Heart left ventricle (tissue), 16 donors: Measurements from ENCODE around the gene NIBAN1. TPM values are rescaled to one million over a fixed set of nuclear protein-coding genes. Genes with fewer than 3 reads are reported as not detected.

Experiments used
- ATAC-seq, 4 donors: fragments of 200-7000 bp; cut with Tn5 transposase; one replicate each; pipeline ENCODE4 v1.9.1; 2020 to 2022; ENCODE audit warnings: moderate library complexity in 4 of 4, mild to moderate bottlenecking in 3 of 4, moderate number of reproducible peaks in 1 of 4
- DNase-seq, 5 donors: peaks; one replicate each; pipeline ENCODE4 v3.0.0-alpha.2; 2020
- H3K27ac ChIP-seq, 12 donors: fragments of 200-600 bp; sonication (generic) in 4 of 12; one replicate each; pipeline versions ENCODE4 v1.5.0 to v1.8.0; 2016 to 2022; ENCODE audit warnings: mild to moderate bottlenecking in 2 of 12
- H3K27me3 ChIP-seq, 9 donors: fragments of 200-600 bp; sonication (generic) in 2 of 9; one replicate each; pipeline versions ENCODE4 v1.5.1 to v1.8.0; 2016 to 2022; ENCODE audit warnings: mild to moderate bottlenecking in 3 of 9
- H3K36me3 ChIP-seq, 9 donors: fragments of 200-600 bp; sonication (generic) in 2 of 9; one replicate each; pipeline versions ENCODE4 v1.5.0 to v1.8.0; 2018 to 2022; ENCODE audit warnings: mild to moderate bottlenecking in 2 of 9
- H3K4me1 ChIP-seq, 12 donors: fragments of 200-600 bp; sonication (generic) in 4 of 12; one replicate each; pipeline versions ENCODE4 v1.5.0 to v1.8.0; 2016 to 2022; ENCODE audit warnings: mild to moderate bottlenecking in 3 of 12
- H3K4me3 ChIP-seq, 12 donors: fragments of 200-600 bp; sonication (generic) in 4 of 12; one replicate each; pipeline versions ENCODE4 v1.5.0 to v1.8.0; 2017 to 2022; ENCODE audit warnings: mild to moderate bottlenecking in 9 of 12, moderate library complexity in 4 of 12
- H3K9me3 ChIP-seq, 12 donors: fragments of 200-600 bp; sonication (generic) in 4 of 12; one replicate each; pipeline versions ENCODE4 v1.5.0 to v1.8.0; 2016 to 2022; ENCODE audit warnings: mild to moderate bottlenecking in 1 of 12
- CTCF ChIP-seq, 12 donors: fragments of 200-600 bp; sonication (generic) in 4 of 12; IDR thresholded peaks; one replicate each; pipeline versions ENCODE4 v1.5.0 to v1.8.0; 2018 to 2022; ENCODE audit warnings: antibody characterized with exemption in 12 of 12, mild to moderate bottlenecking in 5 of 12
- POLR2A ChIP-seq, 2 donors: fragments of 450-650 bp; IDR thresholded peaks; one replicate each; pipeline ENCODE4 v1.6.1; 2017; ENCODE audit warnings: antibody characterized with exemption in 2 of 2, mild to moderate bottlenecking in 2 of 2, moderate library complexity in 2 of 2
- WGBS, 4 donors: extraction: QIAGEN DNeasy Blood & Tissue Kit in 2 of 4; methylation state at CpG; one replicate each; pipeline versions ENCODE4 v1.1.5 to v1.1.7; 2013 to 2018; 5-methylcytosine and 5-hydroxymethylcytosine counted together
- intact Hi-C, 10 donors: fragments of 100-400 bp; cut with DNase I; formaldehyde crosslinking; loops; one replicate each; pipeline versions ENCODE4 v1.11.1 to v1.14.2; 2022
- polyA plus RNA-seq, 2 donors: library from polyadenylated mRNA; stranded (reverse); fragments of 200-250 nt; gene quantifications; one replicate each; pipeline ENCODE4 v1.2.3, GENCODE V29; 2013
- total RNA-seq, 9 donors: library from RNA; depleted of rRNA in 2 of 9; stranded (reverse); fragments of >200 nt in 2 of 9; fragmentation: NEBNext Ultra II Directional in 3 of 9; extraction: Animal tissue kit (Norgen Biotek cat#: 25700) in 3 of 9; gene quantifications; one replicate each; pipeline versions ENCODE4 v1.1.0 to v1.2.4, GENCODE V29; 2016 to 2023
- donor health status: ischemic (EF 13 %, LVEDD 7.1; RV severe dilation, severe dysfunction).
- donor health status: healthy with polysubstance abuse.
- donor health status: DM: no; HTN: yes; CAD: no.
- donor health status: DM: no; HTN: no; CAD: no.
- donor health status: ischemic (EF 25% LVEDD 6.9; RV normal size, moderate dysfunction).
- donor health status: ischemic (EF 25% LVEDD 5.7; RV mildly dilated, moderate dysfunction).
- donor health status: healthy.
- donor health status: DM: yes; HTN: yes; CAD: no.
- donor health status: ischemic (EF 35%, LVEDD 5.7; RV mildly dilated, moderate dysfunction).
- donor health status: nonischemic (EF 11% LVEDD 7.7; RV severe dilation, severe dysfunction).
- donor health status: DM: yes; HTN: yes; CAD: no.
- donor health status: PGD.
- donor health status: ischemic (EF 29% LVEDD 5.4; RV normal size, mild dysfunction).
- donor health status: nonischemic (EF 23%, LVEDD 6.1; RV moderate dilation, normal function).

NIBAN1 gene
- total and polyA plus RNA-seq, 11 donors, result 86.0 to 609 (median 278) TPM

GRCh38 chr1:184987696-184988095, 13.4 kb upstream of the NIBAN1 start:
- Histone ChIP-seq H3K4me3 (no peak overlapping the region), H3K27me3 (no peaks in the 10 kb centered on the region), H3K27ac (no peak overlapping the region), H3K4me1 (peaks cover 0 to 8% (median 0%) of the 10 kb centered on the region in 12 donors), H3K36me3 (no peaks in the 10 kb centered on the region), H3K9me3 (no peaks in the 10 kb centered on the region)
- intact Hi-C loops, result loop anchor here in 3 of 10 donors (5.0 to 10.0 kb wide), 3 partner anchors 167 to 187 kb away; partner anchors contain the start of genes SWT1 (in 1 of the 3) and TRMT1L (in 1 of the 3)
- no peak for ATAC-seq
- TF ChIP-seq CTCF (IDR thresholded peaks at IDR 0.05) (no peak), POLR2A (IDR thresholded peaks at IDR 0.05) (no peak)
- no peak for DNase-seq
- WGBS, 4 donors, result 86 to 97% (median 89%) methylated on average over 1 of the region's 1 CpG

GRCh38 chr1:184986250-184986649, 11.9 kb upstream of the NIBAN1 start:
- 31 to 39% (median 34%) methylated on average over 5 of the region's 5 CpGs for WGBS, 4 donors
- H3K36me3 ChIP-seq, result no peaks in the 10 kb centered on the region
- no peak overlapping the region for H3K27ac ChIP-seq
- peaks cover 0 to 16% (median 0%) of the 10 kb centered on the region in 12 donors for H3K4me1 ChIP-seq
- intact Hi-C loops, result loop anchor here in 3 of 10 donors (5.0 to 10.0 kb wide), 3 partner anchors 169 to 189 kb away; partner anchors contain the start of genes SWT1 (in 1 of the 3) and TRMT1L (in 1 of the 3)
- H3K9me3 ChIP-seq, result no peaks in the 10 kb centered on the region
- no peaks in the 10 kb centered on the region for H3K27me3 ChIP-seq
- no peak for TF ChIP-seq POLR2A (IDR thresholded peaks at IDR 0.05)
- TF ChIP-seq CTCF (IDR thresholded peaks at IDR 0.05), result peak in 6 of 12 donors; percentile 4 to 39 (median 27)
- no peak overlapping the region for H3K4me3 ChIP-seq
- ATAC-seq (no peak), DNase-seq (no peak)

GRCh38 chr1:184982002-184982954, 8.0 kb upstream of the NIBAN1 start:
- intact Hi-C loops, result loop anchor here (1.0 to 10.0 kb wide), 7 partner anchors 173 to 225 kb away; partner anchors contain the start of genes SWT1 (in 1 of the 10) and TRMT1L (in 1 of the 10)
- peak; percentile 82 to 98 (median 95) for TF ChIP-seq CTCF (IDR thresholded peaks at IDR 0.05)
- TF ChIP-seq POLR2A (IDR thresholded peaks at IDR 0.05), result no peak
- Histone ChIP-seq H3K9me3 (no peaks in the 10 kb centered on the region), H3K4me1 (peaks cover 0 to 9% (median 0%) of the 10 kb centered on the region in 12 donors), H3K36me3 (no peaks in the 10 kb centered on the region), H3K4me3 (no peak overlapping the region), H3K27me3 (no peaks in the 10 kb centered on the region), H3K27ac (peak overlapping the region in 1 of 12 donors; percentile 3)
- WGBS, 4 donors, result 48 to 49% (median 48%) methylated on average over 14 of the region's 14 CpGs
- DNase-seq (peak; percentile 74 to 87 (median 78)), ATAC-seq (peak; percentile 94 to 98 (median 97))

- Histone ChIP-seq H3K36me3 (no peaks in the 10 kb centered on the region), H3K27ac (no peak overlapping the region), H3K4me1 (peaks cover 0 to 9% (median 0%) of the 10 kb centered on the region in 12 donors), H3K27me3 (no peaks in the 10 kb centered on the region), H3K4me3 (no peak overlapping the region), H3K9me3 (no peaks in the 10 kb centered on the region)
- DNase-seq, result no peak
- intact Hi-C loops, result loop anchor here in 3 of 10 donors (5.0 to 10.0 kb wide), 3 partner anchors 174 to 223 kb away; partner anchors contain the start of genes SWT1 (in 1 of the 3) and TRMT1L (in 1 of the 3)
- 90 to 95% (median 92%) methylated on average over 1 of the region's 1 CpG for WGBS, 4 donors
- TF ChIP-seq CTCF (IDR thresholded peaks at IDR 0.05), result no peak
- no peak for TF ChIP-seq POLR2A (IDR thresholded peaks at IDR 0.05)
- ATAC-seq, result no peak
Observed at GRCh38 chr1:184980726-184981125, 6.4 kb upstream of the NIBAN1 start.
